HCT116 (cell line): ENCODE data around the gene GRHL1. TPM values are rescaled to one million over a fixed set of nuclear protein-coding genes. Genes with fewer than 3 reads are reported as not detected.

Source experiments
- ATAC-seq: fragments of 200-7000 bp; cut with Tn5 transposase; 2 replicates; pipeline ENCODE4 v1.9.1; 2020; ENCODE audit warnings: mild to moderate bottlenecking, moderate library complexity
- BruUV-seq: library from RNA; stranded (reverse); fragments of 400-500 nt; replicated peaks from 2 replicates; lab custom pipeline; 2021; lab: Mats Ljungman, UMichigan
- CTCF ChIA-PET: fragments of 300-600 bp; sonication (Branson Sonifier 250); formaldehyde crosslinking; loops from one replicate; lab custom pipeline; 2021; ENCODE audit warnings: antibody characterized with exemption; lab: Charles Lee
- POLR2A ChIA-PET: fragments of 300-600, 350-600 bp; sonication (Branson Sonifier 250); formaldehyde crosslinking; loops from one replicate; lab custom pipeline; 2021; ENCODE audit warnings: antibody characterized with exemption; lab: Charles Lee
- RAD21 ChIA-PET, 2 experiments: fragments of 300-600 bp; sonication (Branson Sonifier 250); formaldehyde crosslinking; loops; one replicate each; lab custom pipeline; 2023; ENCODE audit warnings: low total read pairs in 2 of 2; ENCODE audit not compliant: uncharacterized antibody in 2 of 2, unreplicated experiment in 2 of 2, low non-redundant PET in 1 of 2; lab: Charles Lee
- DNase-seq: peaks from one replicate; pipeline ENCODE4 v3.0.0-alpha.2; 2010; ENCODE audit warnings: low read depth, low spot score
- H2AFZ ChIP-seq: fragments of 200-600 bp; shearing (Covaris generic), sonication (generic); 2 replicates; pipeline ENCODE4 v1.6.1; 2017; ENCODE audit warnings: low read depth, mixed run types, mixed read lengths, antibody characterized with exemption, low read length; ENCODE audit not compliant: poor library complexity, severe bottlenecking
- H3K27ac ChIP-seq: 2 replicates; pipeline ENCODE4 v1.5.1; 2012; ENCODE audit warnings: low read depth, low read length
- H3K27me3 ChIP-seq: fragments of 200-600 bp; sonication (generic); 2 replicates; pipeline ENCODE4 v1.6.1; 2016; ENCODE audit warnings: mixed run types, low read length, mixed read lengths; ENCODE audit not compliant: insufficient read depth
- H3K36me3 ChIP-seq, 2 experiments: fragments of 200-500 bp in 1 of 2; fragments of 200-600 bp in 1 of 2; sonication (Bioruptor generic) in 1 of 2; sonication (generic) in 1 of 2; 2 replicates each; pipeline versions ENCODE4 v1.5.1 to v1.6.1; 2014 to 2016; ENCODE audit warnings: low read length in 2 of 2, inconsistent platforms in 1 of 2, mixed read lengths in 1 of 2, mixed run types in 1 of 2; ENCODE audit not compliant: insufficient read depth in 2 of 2, control insufficient read depth in 1 of 2
- H3K4me1 ChIP-seq, 2 experiments: fragments of 200-600 bp in 1 of 2; sonication (generic) in 1 of 2; 2 replicates each; pipeline versions ENCODE4 v1.5.1 to v1.6.1; 2012 to 2017; ENCODE audit warnings: low read length in 2 of 2, inconsistent platforms in 1 of 2, mild to moderate bottlenecking in 1 of 2, mixed read lengths in 1 of 2, mixed run types in 1 of 2, moderate library complexity in 1 of 2; ENCODE audit not compliant: insufficient read depth in 2 of 2, control insufficient read depth in 1 of 2
- H3K4me2 ChIP-seq: fragments of 200-600 bp; sonication (generic); 2 replicates; pipeline ENCODE4 v1.6.1; 2017; ENCODE audit warnings: mixed run types, low read length, mixed read lengths
- H3K4me3 ChIP-seq, 2 experiments: fragments of 200-600 bp in 1 of 2; sonication (generic) in 1 of 2; replicated peaks in 1 of 2; 2 replicates each; pipeline ENCODE4 v1.5.1; 2011 to 2016; ENCODE audit warnings: low read length in 2 of 2, control low read depth in 1 of 2, low read depth in 1 of 2, mild to moderate bottlenecking in 1 of 2, mixed read lengths in 1 of 2, mixed run types in 1 of 2
- H3K79me2 ChIP-seq: fragments of 200-600 bp; sonication (generic); 2 replicates; pipeline ENCODE4 v1.6.1; 2017; ENCODE audit warnings: mild to moderate bottlenecking, mixed run types, low read length, moderate library complexity, mixed read lengths; ENCODE audit not compliant: insufficient read depth
- H3K9ac ChIP-seq: fragments of 200-600 bp; sonication (generic); 2 replicates; pipeline ENCODE4 v1.6.1; 2016; ENCODE audit warnings: low read length, mixed read lengths
- H3K9me2 ChIP-seq: fragments of 200-600 bp; sonication (generic), shearing (Covaris generic); 2 replicates; pipeline ENCODE4 v1.6.1; 2017; ENCODE audit warnings: mixed run types, mild to moderate bottlenecking, moderate library complexity; ENCODE audit not compliant: insufficient read depth
- H3K9me3 ChIP-seq, 2 experiments: fragments of 200-500 bp in 1 of 2; fragments of 200-600 bp in 1 of 2; sonication (Bioruptor generic) in 1 of 2; sonication (generic) in 1 of 2; 2 replicates each; pipeline ENCODE4 v1.6.1; 2014 to 2017; ENCODE audit warnings: low read length in 2 of 2, mixed read lengths in 2 of 2, inconsistent platforms in 1 of 2, low read depth in 1 of 2, mild to moderate bottlenecking in 1 of 2, mixed run types in 1 of 2, moderate library complexity in 1 of 2; ENCODE audit not compliant: control insufficient read depth in 1 of 2, insufficient read depth in 1 of 2
- H4K20me1 ChIP-seq: fragments of 200-600 bp; sonication (generic), shearing (Covaris generic); 2 replicates; pipeline ENCODE4 v1.6.1; 2017; ENCODE audit warnings: mixed run types, mild to moderate bottlenecking, moderate library complexity; ENCODE audit not compliant: insufficient read depth
- ATF3 ChIP-seq: IDR thresholded peaks from 2 replicates; pipeline ENCODE4 v1.6.1; 2012
- CBX3 ChIP-seq: IDR thresholded peaks from 2 replicates; pipeline ENCODE4 v1.6.1; 2012; ENCODE audit warnings: low read depth
- EZH2 ChIP-seq: fragments of 200-600 bp; sonication (generic); IDR thresholded peaks from 2 replicates; pipeline ENCODE4 v1.6.1; 2017; ENCODE audit warnings: antibody characterized with exemption, mixed run types
- JUND ChIP-seq: IDR thresholded peaks from 2 replicates; pipeline ENCODE4 v1.6.1; 2012
- MAX ChIP-seq: IDR thresholded peaks from 2 replicates; pipeline ENCODE4 v1.6.1; 2012
- POLR2A ChIP-seq: IDR thresholded peaks from 2 replicates; pipeline ENCODE4 v1.7.0; 2011; ENCODE audit warnings: borderline replicate concordance; ENCODE audit not compliant: insufficient read depth, insufficient read length; ENCODE audit errors: extremely low read depth
- POLR2AphosphoS5 ChIP-seq: IDR thresholded peaks from 2 replicates; pipeline ENCODE4 v1.6.1; 2011; ENCODE audit warnings: mild to moderate bottlenecking, low read depth, low read length, moderate library complexity
- REST ChIP-seq: IDR thresholded peaks from 2 replicates; pipeline ENCODE4 v1.6.1; 2012; ENCODE audit warnings: low read depth
- SP1 ChIP-seq: IDR thresholded peaks from 2 replicates; pipeline ENCODE4 v1.6.1; 2012; ENCODE audit warnings: low read depth
- SRF ChIP-seq: IDR thresholded peaks from 2 replicates; pipeline ENCODE4 v1.6.1; 2012; ENCODE audit warnings: low read depth
- TCF7L2 ChIP-seq: IDR thresholded peaks from 2 replicates; pipeline ENCODE4 v1.7.0; 2011; ENCODE audit warnings: borderline replicate concordance, inconsistent platforms; ENCODE audit not compliant: insufficient read depth, insufficient read length; ENCODE audit errors: extremely low read depth
- YY1 ChIP-seq: IDR thresholded peaks from 2 replicates; pipeline ENCODE4 v1.6.1; 2011; ENCODE audit warnings: low read length, low read depth, moderate library complexity, mild to moderate bottlenecking; ENCODE audit not compliant: insufficient replicate concordance; ENCODE audit errors: extremely low read depth
- ZBTB33 ChIP-seq: IDR thresholded peaks from 2 replicates; pipeline ENCODE4 v1.6.1; 2011; ENCODE audit warnings: mild to moderate bottlenecking, low read length, moderate library complexity; ENCODE audit not compliant: insufficient replicate concordance; ENCODE audit errors: extremely low read depth
- ZFX ChIP-seq: fragments of 450-650 bp; IDR thresholded peaks from 2 replicates; pipeline ENCODE4 v1.6.1; 2017
- ZNF274 ChIP-seq: fragments of 200-500 bp; sonication (Bioruptor generic); IDR thresholded peaks from 2 replicates; pipeline ENCODE4 v1.6.1; 2014; ENCODE audit warnings: mild to moderate bottlenecking, low read depth, low read length, inconsistent platforms
- intact Hi-C: fragments of 100-400 bp; cut with micrococcal nuclease; formaldehyde crosslinking; loops from 2 replicates; pipeline ENCODE4 v1.10.0; 2022
- total RNA-seq: library from RNA; stranded (reverse); gene quantifications from one replicate; pipeline ENCODE4 v1.2.1, GENCODE V29; 2021; ENCODE audit not compliant: unreplicated experiment

GRHL1 gene
- total RNA-seq, 1 experiment from 2014 or later, result 8.5 TPM

GRCh38 chr2:10002681-10003080 lies 51.2 kb downstream of the GRHL1 start:
- Histone ChIP-seq H3K36me3 (peaks cover 0 to 3% of the 10 kb centered on the region in 2 experiments; a peak in 1 of 4 replicates), H4K20me1 (no peaks in the 10 kb centered on the region), H3K9me2 (no peaks in the 10 kb centered on the region), H3K9ac (no peak overlapping the region), H2AFZ (no peak overlapping the region), H3K27ac (no peak overlapping the region), H3K27me3 (no peaks in the 10 kb centered on the region), H3K4me1 (peaks cover 0 to 10% of the 10 kb centered on the region in 2 experiments; a peak in 1 of 4 replicates), H3K9me3 (no peaks in the 10 kb centered on the region), H3K79me2 (no peaks in the 10 kb centered on the region), H3K4me2 (no peak overlapping the region), H3K4me3 (no peak overlapping the region)
- RAD21 ChIA-PET, result no interaction called here
- POLR2A ChIA-PET, result no interaction called here
- DNase-seq (no peak), ATAC-seq (no peak)
- BruUV-seq, result no TSS peak
- intact Hi-C loops, result no loop called here
- CTCF ChIA-PET, result interaction anchor here (1.3 kb wide), 1 partner anchor 18 kb away, joined by 3 read pairs; no protein-coding TSS in a partner anchor
- no peak for TF ChIP-seq YY1
- no peak for TF ChIP-seq ZFX
- TF ChIP-seq SP1, result no peak
- no peak for TF ChIP-seq ZBTB33
- TF ChIP-seq POLR2AphosphoS5, result no peak
- no peak for TF ChIP-seq ZNF274
- TF ChIP-seq REST, result no peak
- TF ChIP-seq SRF, result no peak
- TF ChIP-seq MAX, result no peak
- TF ChIP-seq JUND, result no peak
- no peak for TF ChIP-seq POLR2A
- no peak for TF ChIP-seq CBX3
- TF ChIP-seq TCF7L2, result no peak
- no peak for TF ChIP-seq ATF3
- no peak for TF ChIP-seq EZH2
